Stromal cell of bone marrow (primary cell): ENCODE measurements around the gene STUM.

Experiments used
- DNase-seq: peaks from one replicate; pipeline ENCODE4 v3.0.0-alpha.2; 2012; ENCODE audit warnings: low read depth

The STUM gene

GRCh38 chr1:226562989-226563388 lies 14.4 kb downstream of the STUM start:
- DNase-seq, result no peak

DNA sequence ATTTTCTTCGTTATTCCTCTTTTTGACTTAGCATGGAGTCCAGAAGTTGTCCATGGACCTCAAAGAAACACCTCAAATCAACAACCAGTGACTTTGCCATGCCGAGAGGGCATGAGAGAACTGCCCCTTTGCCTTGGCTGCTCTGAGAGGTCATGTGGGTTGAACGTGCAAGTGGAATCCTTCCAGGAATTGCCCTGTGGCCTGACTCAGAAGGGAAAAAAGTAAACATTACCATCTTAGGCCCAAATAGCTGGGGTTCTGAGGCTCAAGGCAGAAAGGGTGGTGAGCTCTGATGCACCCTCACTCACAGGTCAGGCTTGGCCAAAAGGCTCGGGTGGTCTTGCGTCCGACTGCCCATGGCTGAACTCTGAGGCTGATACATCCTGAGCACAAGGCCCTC lies 15.1 kb downstream of the STUM start:
- DNase-seq, result no peak

- no peak for DNase-seq
These were observed 16.9 kb downstream of the STUM start for GRCh38 chr1:226565476-226565875.

GRCh38 chr1:226566234-226566633 lies 17.7 kb downstream of the STUM start:
- no peak for DNase-seq

- DNase-seq, result no peak
These were observed 18.2 kb downstream of the STUM start for GRCh38 chr1:226566760-226567159.

DNA sequence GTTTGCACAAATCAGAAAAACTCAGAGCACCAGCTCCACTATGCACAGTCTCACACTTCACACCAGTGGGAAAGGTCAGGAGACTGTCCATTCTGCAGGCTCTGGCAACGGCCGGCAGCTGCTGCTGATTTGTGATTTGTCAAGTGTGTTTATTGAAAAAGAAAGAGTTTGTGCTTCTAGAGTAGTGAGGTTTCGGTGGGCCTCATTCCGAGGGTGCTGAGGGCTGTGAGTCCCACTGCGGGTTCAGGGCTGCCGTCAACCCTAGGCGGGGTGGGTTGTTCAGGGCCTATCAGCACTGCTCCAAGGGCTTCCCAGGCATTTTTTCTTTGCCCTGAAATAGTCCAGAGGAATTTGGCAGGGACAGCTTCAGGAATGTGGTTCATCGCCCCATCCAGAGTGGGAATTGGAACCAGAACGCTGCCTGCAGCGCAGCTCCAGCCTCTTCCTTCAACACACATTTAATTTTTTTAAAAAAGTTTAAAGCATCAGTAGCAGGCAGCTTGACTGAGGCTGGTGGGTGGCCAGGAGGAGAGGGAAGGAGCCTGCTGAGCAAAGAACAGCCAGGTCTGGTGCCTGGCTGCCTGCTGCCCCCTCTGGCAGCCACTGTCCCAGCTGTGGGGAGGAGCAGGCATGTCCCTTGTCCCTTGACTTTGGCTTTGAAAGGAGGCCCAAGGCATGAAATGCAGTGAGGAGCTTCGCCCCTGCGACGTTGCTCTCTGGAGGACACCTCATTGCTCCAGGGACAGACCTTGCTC lies 19.7 kb downstream of the STUM start:
- no peak for DNase-seq

DNA sequence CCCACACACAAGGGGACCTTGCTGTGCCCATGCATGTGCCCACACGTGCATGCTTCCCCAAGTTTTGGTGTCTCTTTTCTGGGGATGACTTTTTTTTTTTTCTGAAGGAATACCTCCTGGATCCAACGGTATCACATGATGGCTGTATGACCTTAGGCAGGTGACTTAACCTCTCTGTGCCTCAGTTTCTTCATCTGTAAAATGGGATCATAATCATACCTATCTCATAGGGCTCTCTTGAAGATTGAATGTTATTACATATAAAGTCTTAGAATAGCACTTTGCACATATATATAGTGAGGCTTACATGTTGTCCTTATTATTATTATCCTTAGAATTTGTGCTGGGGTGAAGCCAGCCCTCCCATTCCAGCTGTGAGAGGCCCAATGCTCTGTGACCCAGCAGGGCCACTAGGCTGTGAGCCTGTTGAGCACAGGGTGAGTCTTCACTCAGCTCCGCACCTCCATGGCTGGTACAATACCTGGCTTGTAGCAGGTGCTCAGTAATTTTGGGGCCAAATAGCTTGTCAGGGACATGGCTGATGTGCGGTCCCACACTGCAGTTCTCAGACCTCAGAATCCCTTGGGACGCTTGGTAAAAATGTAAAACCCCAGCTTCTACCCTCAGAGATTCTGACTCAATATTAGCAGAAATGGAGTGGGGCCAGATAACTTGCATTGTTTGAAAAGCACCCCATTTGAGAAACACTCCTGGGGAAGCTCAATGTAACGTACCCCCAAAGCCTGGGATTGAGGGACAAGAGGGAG lies 20.6 kb downstream of the STUM start:
- no peak for DNase-seq

- no peak for DNase-seq
These were observed 21.4 kb downstream of the STUM start for GRCh38 chr1:226569879-226570547.

DNA sequence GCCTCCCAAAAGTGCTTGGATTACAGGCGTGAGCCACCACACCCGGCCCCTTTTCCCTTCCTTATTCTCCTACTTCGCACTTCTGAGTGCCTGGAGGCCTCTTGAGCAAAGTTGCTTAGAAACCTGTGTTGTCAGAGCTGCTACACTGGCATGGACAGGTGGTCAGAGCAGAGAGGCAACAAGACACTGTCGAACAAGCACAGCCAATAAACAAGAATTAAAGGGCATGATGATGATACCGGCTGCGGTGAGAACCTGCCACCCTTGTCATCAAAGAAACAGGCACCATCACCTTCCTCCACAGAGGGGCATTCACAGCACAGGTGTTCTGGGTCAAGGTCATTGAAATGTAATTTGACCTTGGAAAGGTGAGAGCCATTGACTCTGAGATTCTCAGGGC lies 23.3 kb downstream of the STUM start:
- DNase-seq, result no peak

- no peak for DNase-seq
These were observed 23.8 kb downstream of the STUM start for GRCh38 chr1:226572325-226572726.

GRCh38 chr1:226574044-226574443 lies 25.5 kb downstream of the STUM start:
- DNase-seq, result no peak

GRCh38 chr1:226574591-226575435 lies 26.2 kb downstream of the STUM start:
- DNase-seq, result no peak

GRCh38 chr1:226575436-226575720 lies 26.8 kb downstream of the STUM start:
- DNase-seq, result no peak

GRCh38 chr1:226575739-226576378 lies 27.3 kb downstream of the STUM start:
- DNase-seq, result no peak

DNA sequence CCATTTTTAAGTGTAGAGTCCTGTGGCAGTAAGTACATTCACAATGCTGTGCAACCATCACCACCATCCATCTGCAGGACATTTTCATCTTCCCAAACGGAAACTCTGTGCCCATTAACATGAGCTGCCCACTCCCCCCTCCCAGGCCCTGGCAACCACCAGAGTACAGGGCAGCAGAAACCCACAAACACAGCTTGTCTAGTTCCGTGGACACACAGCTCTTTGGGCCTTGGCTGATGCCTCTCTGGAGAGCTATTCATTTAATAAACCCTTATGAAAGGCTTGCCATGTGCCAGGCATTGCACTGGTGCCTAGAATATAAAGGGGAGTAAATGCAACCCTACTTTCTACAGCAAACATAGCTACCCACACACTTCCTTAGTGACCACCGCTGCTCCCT lies 28.0 kb downstream of the STUM start:
- no peak for DNase-seq

GRCh38 chr1:226577401-226578180 lies 29.0 kb downstream of the STUM start:
- no peak for DNase-seq

- DNase-seq, result no peak
These were observed 30.5 kb downstream of the STUM start for GRCh38 chr1:226578946-226579578.

- DNase-seq, result no peak
These were observed 31.3 kb downstream of the STUM start for GRCh38 chr1:226579781-226580323.

DNA sequence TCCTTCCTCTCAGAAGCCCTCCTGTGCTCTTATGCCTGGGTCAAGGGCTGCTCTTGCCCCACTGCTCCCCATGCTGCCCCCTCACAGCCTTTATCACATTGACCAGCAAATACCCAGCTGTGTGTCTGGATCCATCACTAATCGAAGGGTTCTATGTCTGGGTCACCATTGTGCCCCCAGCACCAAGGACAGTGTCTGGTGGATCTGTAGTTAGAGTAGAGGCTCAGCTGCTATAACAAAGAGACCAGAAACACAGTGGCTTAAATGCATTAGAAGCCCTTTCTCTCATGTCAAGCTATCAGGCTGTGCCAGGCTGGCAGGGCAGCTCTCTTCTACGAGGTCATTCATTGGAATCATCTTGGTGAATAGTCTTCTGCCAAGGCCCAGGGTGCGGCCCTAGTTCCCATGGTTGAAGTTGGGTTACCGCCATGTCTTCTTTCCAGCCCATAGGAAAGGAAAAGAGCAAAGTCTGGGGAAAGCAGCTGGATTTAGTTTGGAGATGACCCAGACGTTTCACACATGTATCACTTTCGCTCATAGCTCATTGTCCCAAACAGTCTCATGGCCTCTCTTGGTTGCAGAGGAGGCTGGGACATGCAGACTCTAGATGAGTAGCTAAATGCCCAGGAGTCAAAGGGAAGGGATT lies 32.2 kb downstream of the STUM start:
- no peak for DNase-seq
